ENCODE results near the gene TAF4.

The TAF4 gene

DNA sequence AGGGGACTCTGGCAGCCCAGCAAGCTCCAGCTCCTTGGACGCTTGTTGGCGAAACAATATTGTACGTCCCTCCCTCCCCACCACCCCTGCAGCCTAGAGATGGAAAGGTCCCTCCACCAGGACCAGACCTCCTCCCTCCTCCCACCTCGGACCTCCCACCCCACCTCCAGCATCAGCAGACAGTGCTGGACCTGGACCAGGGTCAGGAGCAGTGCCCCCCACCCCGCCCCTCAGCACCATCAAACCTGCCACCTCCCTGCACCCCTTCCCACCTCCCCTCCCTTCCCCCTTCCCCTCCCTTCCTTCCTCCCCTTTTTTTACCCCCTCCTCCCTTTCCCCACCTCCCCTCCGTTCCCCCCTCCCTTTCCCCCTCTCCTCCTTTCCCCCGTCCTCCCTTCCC is 98.4 kb downstream of the TAF4 start:
- TF ChIP-seq LEF1 (IDR thresholded peaks at IDR 0.05; ENCODE audit: borderline replicate concordance), result no peak
- no peak for TF ChIP-seq HDGF (IDR thresholded peaks at IDR 0.05; ENCODE audit: borderline replicate concordance)
- TF ChIP-seq CTBP1 (IDR thresholded peaks at IDR 0.05; ENCODE audit: borderline replicate concordance), result no peak
- TF ChIP-seq ELF4 (IDR thresholded peaks at IDR 0.05), result no peak
- TF ChIP-seq, protein P1, sequence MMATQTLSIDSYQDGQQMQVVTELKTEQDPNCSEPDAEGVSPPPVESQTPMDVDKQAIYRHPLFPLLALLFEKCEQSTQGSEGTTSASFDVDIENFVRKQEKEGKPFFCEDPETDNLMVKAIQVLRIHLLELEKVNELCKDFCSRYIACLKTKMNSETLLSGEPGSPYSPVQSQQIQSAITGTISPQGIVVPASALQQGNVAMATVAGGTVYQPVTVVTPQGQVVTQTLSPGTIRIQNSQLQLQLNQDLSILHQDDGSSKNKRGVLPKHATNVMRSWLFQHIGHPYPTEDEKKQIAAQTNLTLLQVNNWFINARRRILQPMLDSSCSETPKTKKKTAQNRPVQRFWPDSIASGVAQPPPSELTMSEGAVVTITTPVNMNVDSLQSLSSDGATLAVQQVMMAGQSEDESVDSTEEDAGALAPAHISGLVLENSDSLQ (IDR thresholded peaks at IDR 0.05), result no peak
- DNase-seq (ENCODE audit: extremely low spot score), result no peak
- POLR2A ChIA-PET, result interaction anchor here (1.0 kb wide), 1 partner anchor 154 kb away, joined by 3 read pairs; no protein-coding TSS in a partner anchor
- CTCF ChIA-PET, result no interaction called here

DNA sequence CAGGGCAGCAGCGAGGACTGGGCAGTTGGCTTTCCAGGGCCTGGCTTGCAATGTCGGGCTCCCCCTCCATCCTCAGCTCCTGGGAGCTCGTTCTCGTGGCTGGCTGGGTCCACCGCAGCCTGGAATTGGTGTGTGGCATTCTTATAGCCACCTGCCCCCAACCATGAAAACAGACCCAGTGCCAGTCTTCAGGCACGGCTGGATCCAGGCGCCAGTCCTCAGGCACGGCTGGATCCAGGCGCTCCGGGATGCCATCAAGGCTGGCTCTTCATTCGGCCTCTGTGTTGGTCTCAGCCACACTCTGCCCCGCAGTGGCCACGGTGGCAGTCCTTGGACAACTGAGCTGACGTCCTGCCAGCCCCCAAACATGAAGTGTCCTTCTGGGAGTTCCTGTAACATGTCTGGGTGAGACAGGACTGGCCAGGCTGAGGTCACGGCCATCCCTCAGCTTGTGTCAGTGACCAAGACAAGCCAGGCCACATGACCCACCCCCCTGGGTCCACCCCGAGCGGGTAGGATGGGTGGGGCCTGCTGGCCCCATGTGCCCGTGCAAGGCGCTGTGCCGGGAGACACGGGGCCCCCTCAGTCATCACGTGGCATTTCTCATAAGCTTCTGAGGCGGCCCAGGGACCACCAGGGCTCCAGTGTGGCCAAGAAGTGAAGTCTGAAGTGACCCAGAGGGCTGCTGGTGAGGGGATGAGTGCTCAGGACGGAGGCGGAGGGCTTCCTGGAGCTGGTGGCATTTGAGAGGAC is 99.0 kb downstream of the TAF4 start:
- CTCF ChIA-PET, result no interaction called here
- no peak for DNase-seq (ENCODE audit: extremely low spot score)
- TF ChIP-seq BHLHE40 (IDR thresholded peaks at IDR 0.05; ENCODE audit: borderline replicate concordance) (no peak), LEF1 (IDR thresholded peaks at IDR 0.05; ENCODE audit: borderline replicate concordance) (no peak), L3MBTL2 (conservative IDR thresholded peaks at IDR 0.05) (no peak)
- POLR2A ChIA-PET, result interaction anchor here (1.0 kb wide), 1 partner anchor 155 kb away, joined by 3 read pairs; no protein-coding TSS in a partner anchor

DNA sequence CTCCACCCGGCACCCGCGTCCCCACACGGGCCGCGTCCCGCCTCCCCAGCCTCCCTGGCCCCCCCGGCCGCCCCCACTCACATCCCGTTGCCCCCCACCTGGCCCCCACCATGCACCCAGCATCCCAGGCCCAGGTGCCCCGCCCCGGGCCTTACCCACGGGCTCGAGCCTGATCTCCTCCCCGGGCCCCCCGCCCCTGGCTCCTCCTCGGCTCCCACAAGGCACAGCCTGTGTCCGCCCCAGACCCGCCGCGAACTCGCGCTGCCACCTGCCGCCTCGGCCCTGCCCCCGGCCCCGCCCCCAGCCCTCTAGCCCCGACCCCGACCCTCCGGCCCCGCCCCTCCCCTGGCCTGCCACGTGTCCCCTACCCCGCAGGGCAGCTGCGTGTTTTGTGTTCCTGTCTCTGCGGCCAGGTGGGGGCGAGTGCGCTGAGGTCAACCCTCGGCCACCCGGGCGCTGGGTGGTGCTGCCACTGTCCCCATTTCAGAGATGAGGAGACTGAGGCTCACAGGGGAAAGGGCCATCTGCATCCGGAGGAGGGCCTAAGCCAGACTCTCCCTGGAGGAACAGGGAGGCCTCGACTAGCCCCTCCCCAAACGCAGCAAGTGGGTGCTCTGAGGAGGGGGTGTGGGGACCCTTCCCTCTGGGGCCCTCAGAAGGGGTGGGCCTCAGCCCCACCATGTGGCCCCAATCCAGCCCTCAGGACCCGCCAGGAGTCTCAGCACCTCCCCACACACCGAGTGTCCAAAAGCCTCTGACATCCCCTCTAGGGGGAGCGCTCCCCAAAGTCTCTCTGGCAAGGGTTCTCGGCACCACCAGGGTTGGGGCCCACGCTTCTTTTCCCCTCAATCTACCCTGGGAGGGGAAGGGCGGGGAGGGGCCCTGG is 99.8 kb downstream of the TAF4 start:
- no peak for TF ChIP-seq CTBP1 (IDR thresholded peaks at IDR 0.05; ENCODE audit: borderline replicate concordance)
- TF ChIP-seq TARDBP (IDR thresholded peaks at IDR 0.05), result no peak
- no peak for TF ChIP-seq ARNT (IDR thresholded peaks at IDR 0.05)
- no peak for TF ChIP-seq L3MBTL2 (conservative IDR thresholded peaks at IDR 0.05)
- TF ChIP-seq BHLHE40 (IDR thresholded peaks at IDR 0.05; ENCODE audit: borderline replicate concordance), result no peak
- no peak for TF ChIP-seq ZNF384 (IDR thresholded peaks at IDR 0.05)
- TF ChIP-seq FOXA1 (IDR thresholded peaks at IDR 0.05), result no peak
- TF ChIP-seq FOXM1 (IDR thresholded peaks at IDR 0.05; ENCODE audit: borderline replicate concordance), result no peak
- TF ChIP-seq FOXK2 (IDR thresholded peaks at IDR 0.05), result no peak
- TF ChIP-seq ELF4 (IDR thresholded peaks at IDR 0.05), result no peak
- no peak for TF ChIP-seq NFRKB (IDR thresholded peaks at IDR 0.05)
- TF ChIP-seq SP1 (IDR thresholded peaks at IDR 0.05), result no peak
- TF ChIP-seq HDGF (IDR thresholded peaks at IDR 0.05; ENCODE audit: borderline replicate concordance), result no peak
- TF ChIP-seq, protein P1 (IDR thresholded peaks at IDR 0.05), result no peak
- TF ChIP-seq SUZ12 (IDR thresholded peaks at IDR 0.05), result no peak
- no peak for TF ChIP-seq LEF1 (IDR thresholded peaks at IDR 0.05; ENCODE audit: borderline replicate concordance)
- ChIA-PET CTCF (no interaction called here), POLR2A (no interaction called here)
- DNase-seq (ENCODE audit: extremely low spot score), result no peak

DNA sequence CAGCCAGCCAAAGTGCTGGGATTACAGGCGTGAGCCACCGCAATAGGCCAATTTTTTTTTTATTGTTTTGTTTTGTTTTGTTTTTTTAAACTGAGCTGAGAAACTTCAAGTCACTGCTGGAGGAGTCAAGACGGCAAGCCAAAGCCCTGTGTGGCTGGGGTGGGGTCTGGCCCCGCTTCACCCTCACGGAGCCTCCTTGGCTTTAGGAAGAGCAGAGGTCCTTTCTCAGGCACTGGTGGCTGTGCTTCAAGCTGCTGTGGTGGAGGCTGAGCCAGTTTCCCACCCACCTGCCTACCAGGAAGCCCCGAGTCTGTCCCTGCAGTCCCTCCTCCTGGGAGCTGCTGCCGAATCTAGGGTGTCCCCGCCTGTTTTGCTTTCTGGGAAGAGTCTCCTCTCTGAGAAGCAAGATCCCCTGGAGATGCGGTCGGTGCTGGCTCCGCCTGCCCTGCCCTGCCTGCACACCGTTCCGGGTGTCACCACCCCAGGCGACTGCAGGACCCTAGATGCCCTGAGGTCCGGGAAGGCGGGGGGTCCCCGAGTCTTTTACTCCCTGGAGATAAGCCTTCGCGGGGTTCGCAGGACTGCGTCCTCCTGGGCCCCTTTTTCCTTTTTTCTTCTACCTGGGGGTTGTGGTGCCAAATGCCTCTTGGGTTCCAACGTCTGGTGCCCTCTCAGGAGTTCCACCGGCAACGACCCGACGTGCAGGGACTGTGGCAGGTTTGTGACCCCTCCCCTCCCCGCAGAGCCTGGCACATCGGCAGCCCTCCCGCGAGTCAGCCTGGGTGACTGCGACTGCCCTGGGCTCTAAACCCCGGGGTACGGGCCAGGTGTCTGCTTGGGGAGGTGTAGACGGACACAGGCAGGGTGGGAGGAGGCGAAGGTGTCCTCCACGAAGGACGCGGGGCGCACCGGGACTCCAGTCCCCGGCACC is 100.7 kb downstream of the TAF4 start:
- POLR2A ChIA-PET, result no interaction called here
- CTCF ChIA-PET, result no interaction called here
- no peak for DNase-seq (ENCODE audit: extremely low spot score)
- TF ChIP-seq LEF1 (IDR thresholded peaks at IDR 0.05; ENCODE audit: borderline replicate concordance), result no peak
- no peak for TF ChIP-seq FOXM1 (IDR thresholded peaks at IDR 0.05; ENCODE audit: borderline replicate concordance)
- TF ChIP-seq, protein P1 (IDR thresholded peaks at IDR 0.05), result no peak
- TF ChIP-seq NFRKB (IDR thresholded peaks at IDR 0.05), result no peak
- TF ChIP-seq SUZ12 (IDR thresholded peaks at IDR 0.05), result no peak
- no peak for TF ChIP-seq ELF4 (IDR thresholded peaks at IDR 0.05)
- no peak for TF ChIP-seq SP1 (IDR thresholded peaks at IDR 0.05)
- no peak for TF ChIP-seq L3MBTL2 (conservative IDR thresholded peaks at IDR 0.05)
- no peak for TF ChIP-seq ZNF384 (IDR thresholded peaks at IDR 0.05)
- TF ChIP-seq BHLHE40 (IDR thresholded peaks at IDR 0.05; ENCODE audit: borderline replicate concordance), result no peak
- no peak for TF ChIP-seq TARDBP (IDR thresholded peaks at IDR 0.05)
- no peak for TF ChIP-seq CTBP1 (IDR thresholded peaks at IDR 0.05; ENCODE audit: borderline replicate concordance)
- no peak for TF ChIP-seq HDGF (IDR thresholded peaks at IDR 0.05; ENCODE audit: borderline replicate concordance)
- no peak for TF ChIP-seq FOXK2 (IDR thresholded peaks at IDR 0.05)
- TF ChIP-seq ARNT (IDR thresholded peaks at IDR 0.05), result no peak

DNA sequence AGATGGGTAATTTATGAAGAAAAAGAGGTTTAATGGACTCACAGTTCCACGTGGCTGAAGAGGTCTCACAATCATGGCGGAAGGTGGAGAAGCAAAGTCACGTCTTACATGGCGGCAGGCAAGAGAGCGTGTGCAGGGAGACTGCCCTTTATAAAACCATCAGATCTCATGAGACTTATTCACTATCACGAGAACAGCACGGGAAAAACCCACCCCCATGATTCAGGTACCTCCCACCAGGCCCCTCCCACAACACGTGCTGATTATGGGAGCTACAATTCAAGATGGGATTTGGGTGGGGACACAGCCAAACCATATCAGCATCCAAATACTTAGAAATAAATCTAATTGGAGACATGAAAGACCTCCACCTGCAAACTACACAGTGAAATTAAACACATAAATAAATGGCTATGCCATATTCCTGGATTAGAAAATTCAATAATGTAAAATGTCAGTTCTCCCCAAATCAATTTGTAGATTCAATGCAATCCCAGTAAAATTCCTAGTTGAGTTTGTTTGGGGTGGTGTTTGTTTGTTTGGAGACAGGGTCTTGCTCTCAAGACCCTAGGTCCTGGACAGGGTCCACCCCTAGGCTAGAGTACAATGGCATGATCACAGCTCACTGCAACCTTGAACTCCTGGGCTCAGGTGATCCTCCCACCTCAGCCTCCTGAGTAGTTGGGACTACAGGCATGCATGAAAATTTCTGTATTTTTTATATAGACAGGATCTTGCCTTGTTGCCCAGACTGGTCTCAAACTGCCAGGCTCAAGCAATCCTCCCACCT is 101.6 kb downstream of the TAF4 start:
- ChIA-PET CTCF (no interaction called here), POLR2A (no interaction called here)
- TF ChIP-seq L3MBTL2 (conservative IDR thresholded peaks at IDR 0.05), result no peak
- TF ChIP-seq, protein P1 (IDR thresholded peaks at IDR 0.05), result no peak
- no peak for TF ChIP-seq ARNT (IDR thresholded peaks at IDR 0.05)
- TF ChIP-seq BHLHE40 (IDR thresholded peaks at IDR 0.05; ENCODE audit: borderline replicate concordance), result no peak
- no peak for TF ChIP-seq ELF4 (IDR thresholded peaks at IDR 0.05)
- TF ChIP-seq FOXM1 (IDR thresholded peaks at IDR 0.05; ENCODE audit: borderline replicate concordance), result no peak
- TF ChIP-seq CTBP1 (IDR thresholded peaks at IDR 0.05; ENCODE audit: borderline replicate concordance), result no peak
- TF ChIP-seq ZNF384 (IDR thresholded peaks at IDR 0.05), result no peak
- DNase-seq (ENCODE audit: extremely low spot score), result no peak

All from HEK293T (cell line).